MG63 (cell line): Measurements from ENCODE around the gene PPM1H. TPM values are rescaled to one million over a fixed set of nuclear protein-coding genes. Genes with fewer than 3 reads are reported as not detected.

Experiments
- DNase-seq: peaks from one replicate; pipeline ENCODE4 v3.0.0-alpha.2; 2020
- H3K27me3 ChIP-seq: fragments of 250-450 bp; sonication (Bioruptor Pico); 2 replicates; pipeline ENCODE4 v1.5.1; 2020; ENCODE audit warnings: mild to moderate bottlenecking, moderate library complexity
- H3K36me3 ChIP-seq: fragments of 250-450 bp; sonication (Bioruptor Pico); 2 replicates; pipeline ENCODE4 v1.5.1; 2020; ENCODE audit warnings: mild to moderate bottlenecking, moderate library complexity
- H3K4me3 ChIP-seq: fragments of 250-450 bp; sonication (Bioruptor Pico); 2 replicates; pipeline ENCODE4 v1.5.1; 2020; ENCODE audit warnings: mild to moderate bottlenecking, moderate library complexity
- H3K9me3 ChIP-seq: fragments of 250-450 bp; sonication (Bioruptor Pico); 2 replicates; pipeline ENCODE4 v1.5.1; 2020; ENCODE audit warnings: mild to moderate bottlenecking, moderate library complexity
- total RNA-seq: library from RNA; depleted of rRNA; stranded (reverse); fragments of >200 nt; shearing (Covaris generic); gene quantifications from 2 replicates; pipeline ENCODE4 v1.2.3, GENCODE V29; 2014; ENCODE audit warnings: low replicate concordance

PPM1H gene
- total RNA-seq, 1 experiment from 2014 or later = 4.0 TPM

DNA sequence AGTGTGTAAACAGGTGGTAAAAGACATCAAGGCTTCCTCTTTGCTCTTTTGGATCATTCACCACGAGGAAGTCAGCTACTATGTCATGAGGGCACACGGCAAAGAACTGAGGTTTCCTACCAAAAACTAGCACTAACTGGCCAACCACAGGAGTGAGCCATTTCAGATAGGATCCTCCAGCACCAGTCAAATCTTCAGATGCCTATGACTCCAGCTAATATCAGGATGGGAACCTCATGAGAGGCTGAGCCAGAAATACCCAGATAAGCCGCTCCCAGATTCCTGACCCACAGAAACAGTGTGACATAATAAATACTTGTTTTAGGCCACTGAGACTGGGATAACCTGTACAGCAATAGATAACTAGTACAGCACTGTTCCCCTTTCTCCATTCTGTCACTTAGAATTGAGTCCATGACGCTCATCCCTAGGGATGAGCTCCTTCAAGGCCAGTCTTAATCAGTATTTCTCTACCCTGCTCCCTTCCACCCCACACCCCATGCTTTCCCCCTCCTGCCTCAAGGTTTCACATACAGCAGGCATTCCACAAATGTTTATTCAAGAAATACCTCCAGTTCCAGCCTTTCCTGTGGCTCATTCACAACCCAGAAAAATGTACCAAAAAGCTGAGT lies 68.4 kb downstream of the PPM1H start:
- no peak overlapping the region for H3K4me3 ChIP-seq
- H3K27me3 ChIP-seq = no peaks in the 10 kb centered on the region
- no peaks in the 10 kb centered on the region for H3K36me3 ChIP-seq
- peak; percentile 68 for DNase-seq
- no peaks in the 10 kb centered on the region for H3K9me3 ChIP-seq

GRCh38 chr12:62865937-62866336 lies 69.0 kb downstream of the PPM1H start:
- Histone ChIP-seq H3K27me3 (no peaks in the 10 kb centered on the region), H3K36me3 (no peaks in the 10 kb centered on the region)
- peak; percentile 5 for DNase-seq

DNA sequence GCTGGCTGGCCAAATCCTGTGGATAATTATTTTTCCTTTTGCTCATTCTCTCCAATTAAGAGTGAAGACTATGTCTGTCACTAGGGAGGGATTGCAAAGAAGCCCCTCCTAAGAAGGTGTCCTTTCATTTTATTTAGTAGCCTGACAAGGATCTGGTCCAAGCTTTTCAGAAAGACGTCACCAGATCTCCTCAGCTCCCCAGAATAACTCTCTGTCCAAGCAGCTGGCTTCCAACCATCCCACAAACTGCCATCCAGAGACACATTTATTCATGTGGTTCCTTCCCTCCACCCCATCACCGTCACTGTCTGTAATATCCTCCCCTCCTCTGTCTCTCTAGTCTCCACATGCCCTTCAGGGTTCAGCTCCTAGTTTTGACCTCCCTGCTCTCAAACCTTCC lies 69.9 kb downstream of the PPM1H start:
- Histone ChIP-seq H3K4me3 (no peak overlapping the region), H3K9me3 (no peaks in the 10 kb centered on the region), H3K27me3 (no peaks in the 10 kb centered on the region), H3K36me3 (no peaks in the 10 kb centered on the region)
- DNase-seq = peak; percentile 14

More at GRCh38 chr12:62865937-62866336, 69.0 kb downstream of the PPM1H start:
- H3K9me3 ChIP-seq = no peaks in the 10 kb centered on the region
- H3K4me3 ChIP-seq = no peak overlapping the region

DNA sequence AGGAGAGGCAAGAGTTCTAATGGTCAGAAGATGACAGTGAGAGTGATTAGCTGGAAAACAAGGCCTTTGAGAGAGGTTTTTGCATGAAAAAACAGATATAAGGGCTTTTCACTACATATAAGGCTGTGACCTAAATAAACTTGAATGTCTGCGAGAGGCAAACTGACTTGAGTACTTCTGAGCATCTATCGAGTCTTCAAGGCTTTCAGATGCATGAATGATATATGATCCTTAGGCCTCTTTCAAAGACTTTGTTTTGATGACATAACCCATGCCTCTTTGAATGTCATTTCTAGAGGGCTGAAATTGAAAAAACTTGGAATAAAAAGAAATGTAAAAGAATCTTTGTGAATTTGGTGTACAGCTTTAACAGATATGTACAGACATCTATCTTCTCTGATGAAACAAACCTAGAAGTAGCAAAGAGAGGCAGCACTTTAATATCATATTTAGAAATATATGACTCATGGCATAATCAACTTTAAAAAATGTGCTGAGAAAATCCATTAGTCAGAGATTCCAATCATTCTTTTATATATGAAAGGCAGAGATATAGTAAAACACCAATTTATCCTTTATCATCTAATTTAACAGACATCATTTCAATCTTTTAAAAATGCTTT lies 72.6 kb downstream of the PPM1H start:
- DNase-seq = no peak
- H3K36me3 ChIP-seq = no peaks in the 10 kb centered on the region
- no peaks in the 10 kb centered on the region; the same call in 1 of the 2 replicates for H3K9me3 ChIP-seq
- no peaks in the 10 kb centered on the region for H3K27me3 ChIP-seq
- no peak overlapping the region for H3K4me3 ChIP-seq

GRCh38 chr12:62861586-62861985 lies 73.4 kb downstream of the PPM1H start:
- DNase-seq = peak; percentile 10
- no peak overlapping the region for H3K4me3 ChIP-seq
- H3K36me3 ChIP-seq = no peaks in the 10 kb centered on the region
- H3K9me3 ChIP-seq = no peaks in the 10 kb centered on the region; the same call in 1 of the 2 replicates
- H3K27me3 ChIP-seq = no peaks in the 10 kb centered on the region

- no peak overlapping the region for H3K4me3 ChIP-seq
- no peaks in the 10 kb centered on the region for H3K36me3 ChIP-seq
- H3K27me3 ChIP-seq = no peaks in the 10 kb centered on the region
- no peak for DNase-seq
- H3K9me3 ChIP-seq = no peaks in the 10 kb centered on the region; the same call in 1 of the 2 replicates
Observed at GRCh38 chr12:62860501-62861411, 74.2 kb downstream of the PPM1H start.

- H3K9me3 ChIP-seq = no peaks in the 10 kb centered on the region; the same call in 1 of the 2 replicates
- DNase-seq = no peak
- no peak overlapping the region for H3K4me3 ChIP-seq
- no peaks in the 10 kb centered on the region for H3K36me3 ChIP-seq
- H3K27me3 ChIP-seq = no peaks in the 10 kb centered on the region
Observed at GRCh38 chr12:62860020-62860419, 74.9 kb downstream of the PPM1H start.

GRCh38 chr12:62859321-62859737 lies 75.6 kb downstream of the PPM1H start:
- Histone ChIP-seq H3K9me3 (no peaks in the 10 kb centered on the region; the same call in 1 of the 2 replicates), H3K4me3 (no peak overlapping the region), H3K27me3 (no peaks in the 10 kb centered on the region), H3K36me3 (no peaks in the 10 kb centered on the region)
- no peak for DNase-seq

DNA sequence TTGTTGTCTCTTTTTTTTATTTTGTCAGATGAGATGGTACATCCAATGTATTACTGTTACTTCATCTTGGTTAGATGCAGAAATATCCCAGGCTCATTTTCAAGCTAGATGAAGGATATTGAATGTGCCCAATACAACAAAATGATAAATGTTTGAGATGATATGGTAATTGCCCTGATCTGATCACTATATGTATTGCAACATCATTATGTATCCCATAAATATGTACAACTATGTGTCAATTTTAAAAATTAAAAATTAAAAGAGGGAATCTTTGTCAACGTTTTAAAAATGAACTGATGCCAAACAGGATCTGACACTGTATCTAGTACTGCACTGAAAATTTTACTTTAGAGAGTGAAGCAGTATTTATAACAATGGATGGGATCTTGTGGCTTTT lies 78.5 kb downstream of the PPM1H start:
- Histone ChIP-seq H3K4me3 (no peak overlapping the region), H3K36me3 (no peaks in the 10 kb centered on the region), H3K27me3 (no peaks in the 10 kb centered on the region), H3K9me3 (no peaks in the 10 kb centered on the region; the same call in 1 of the 2 replicates)
- no peak for DNase-seq

DNA sequence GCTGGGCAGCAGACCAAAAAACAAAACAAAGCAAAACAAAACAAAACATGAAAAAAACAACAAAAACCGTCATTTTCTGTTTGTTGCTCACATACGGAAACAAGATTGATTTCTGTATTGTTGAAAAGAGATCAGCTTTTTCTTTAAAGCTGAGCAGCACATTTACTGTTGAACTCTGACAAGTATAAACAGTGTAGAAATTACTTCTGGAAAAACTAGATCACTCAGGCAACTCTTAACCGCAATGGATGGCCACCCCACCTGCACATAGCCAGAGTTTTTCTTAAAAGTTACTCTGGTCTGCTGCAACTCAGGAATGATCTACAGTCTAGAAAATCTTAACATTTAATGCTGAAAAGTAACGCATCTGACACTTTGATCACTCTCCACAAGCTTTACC lies 80.9 kb downstream of the PPM1H start:
- H3K4me3 ChIP-seq = no peak overlapping the region
- DNase-seq = no peak
- no peaks in the 10 kb centered on the region; the same call in 1 of the 2 replicates for H3K9me3 ChIP-seq
- no peaks in the 10 kb centered on the region for H3K27me3 ChIP-seq
- H3K36me3 ChIP-seq = no peaks in the 10 kb centered on the region

DNA sequence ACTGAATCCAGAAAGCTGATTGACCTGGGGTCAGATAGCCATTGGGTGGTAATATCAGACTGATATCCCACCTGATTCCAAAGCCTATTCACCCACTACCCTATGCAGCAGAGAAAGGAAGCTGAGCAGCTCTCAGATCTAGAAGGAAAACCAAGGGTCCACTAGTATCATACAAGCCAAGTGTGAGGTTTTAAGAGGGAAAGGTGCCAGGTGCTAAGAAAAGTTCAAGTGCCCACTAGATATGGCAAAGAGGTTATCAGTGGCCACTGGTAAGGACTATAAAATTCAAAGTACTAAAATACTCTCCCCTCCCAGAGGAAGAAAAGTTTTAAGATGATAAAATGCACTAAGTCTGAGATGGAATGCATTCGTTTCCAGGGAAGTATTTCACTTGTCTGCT lies 85.6 kb downstream of the PPM1H start:
- no peak overlapping the region for H3K4me3 ChIP-seq
- H3K36me3 ChIP-seq = no peaks in the 10 kb centered on the region
- no peaks in the 10 kb centered on the region for H3K27me3 ChIP-seq
- H3K9me3 ChIP-seq = no peaks in the 10 kb centered on the region
- DNase-seq = no peak

GRCh38 chr12:62848418-62848817 lies 86.5 kb downstream of the PPM1H start:
- no peaks in the 10 kb centered on the region for H3K27me3 ChIP-seq
- no peak overlapping the region for H3K4me3 ChIP-seq
- peak; percentile 11 for DNase-seq

GRCh38 chr12:62847709-62848108 lies 87.2 kb downstream of the PPM1H start:
- H3K9me3 ChIP-seq = no peaks in the 10 kb centered on the region
- H3K4me3 ChIP-seq = no peak overlapping the region
- H3K36me3 ChIP-seq = no peaks in the 10 kb centered on the region
- no peak for DNase-seq
- H3K27me3 ChIP-seq = no peaks in the 10 kb centered on the region

More at GRCh38 chr12:62848418-62848817, 86.5 kb downstream of the PPM1H start:
- H3K9me3 ChIP-seq = no peaks in the 10 kb centered on the region
- no peaks in the 10 kb centered on the region for H3K36me3 ChIP-seq

DNA sequence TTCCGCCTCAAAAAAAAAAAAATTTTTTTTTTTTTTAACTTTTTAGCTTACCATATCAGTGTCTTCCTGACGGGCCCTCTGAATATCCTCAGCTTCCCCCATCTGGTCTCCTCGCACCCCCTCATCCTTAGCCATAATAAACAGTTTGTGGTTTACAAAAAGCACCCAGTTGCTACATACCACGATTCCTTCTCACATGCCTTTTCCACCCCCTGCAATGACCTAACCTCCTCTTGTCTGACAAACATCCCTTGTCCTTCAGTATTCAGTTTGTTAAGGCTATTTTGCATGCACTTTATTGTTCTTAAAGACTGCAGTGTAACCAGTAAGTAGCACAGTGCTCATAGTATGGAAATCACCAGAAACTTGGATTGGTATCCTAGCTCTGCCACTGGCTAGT lies 88.5 kb downstream of the PPM1H start:
- H3K36me3 ChIP-seq = no peaks in the 10 kb centered on the region
- DNase-seq = no peak
- no peak overlapping the region for H3K4me3 ChIP-seq
- no peaks in the 10 kb centered on the region for H3K9me3 ChIP-seq
- no peaks in the 10 kb centered on the region for H3K27me3 ChIP-seq

GRCh38 chr12:62844915-62845314 lies 90.0 kb downstream of the PPM1H start:
- Histone ChIP-seq H3K4me3 (no peak overlapping the region), H3K27me3 (no peaks in the 10 kb centered on the region), H3K36me3 (no peaks in the 10 kb centered on the region), H3K9me3 (no peaks in the 10 kb centered on the region)
- no peak for DNase-seq

DNA sequence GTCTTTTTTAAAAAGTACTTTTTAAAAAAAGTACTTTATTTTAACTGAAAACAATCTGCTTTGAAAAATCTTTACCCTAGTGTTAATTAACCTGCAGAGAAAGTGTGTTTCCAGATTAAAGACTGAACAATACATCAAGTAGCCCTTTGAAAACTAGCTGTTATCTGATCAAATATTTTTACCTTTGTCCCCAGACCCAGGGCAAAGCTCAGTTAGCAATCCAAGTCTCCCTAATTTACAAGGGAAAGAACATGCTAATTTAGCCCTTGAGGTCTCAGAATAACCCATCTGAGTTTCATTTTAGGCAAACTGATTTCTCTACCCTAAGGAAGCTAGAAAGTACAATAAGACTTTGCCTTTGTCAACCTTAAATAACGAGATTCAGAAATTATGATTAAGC lies 91.2 kb downstream of the PPM1H start:
- no peak for DNase-seq
- no peaks in the 10 kb centered on the region for H3K36me3 ChIP-seq
- H3K27me3 ChIP-seq = no peaks in the 10 kb centered on the region
- no peak overlapping the region for H3K4me3 ChIP-seq
- no peaks in the 10 kb centered on the region for H3K9me3 ChIP-seq

DNA sequence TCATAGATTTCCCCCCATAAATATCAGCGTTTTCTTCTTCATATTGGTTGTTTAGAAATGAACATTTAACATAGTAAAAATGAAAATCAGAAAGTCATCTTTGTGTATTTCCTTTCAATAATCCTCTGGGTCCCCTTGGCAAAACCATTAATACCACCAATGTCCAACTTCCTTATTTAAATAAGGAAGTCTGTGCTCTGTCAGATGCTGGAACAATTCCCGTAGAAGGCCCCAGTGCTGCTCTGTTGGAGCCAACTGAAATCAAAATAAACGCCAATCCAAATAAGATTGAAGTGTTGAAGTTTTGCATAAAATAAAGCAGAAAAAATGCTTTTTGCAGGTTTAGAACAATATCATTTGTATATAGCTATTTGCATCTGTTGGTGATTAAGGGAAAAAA lies 93.1 kb downstream of the PPM1H start:
- peak; percentile 3 for DNase-seq
- Histone ChIP-seq H3K27me3 (no peaks in the 10 kb centered on the region), H3K4me3 (no peak overlapping the region), H3K9me3 (no peaks in the 10 kb centered on the region), H3K36me3 (no peaks in the 10 kb centered on the region)
